ENCODE data around the gene AGR3.

The AGR3 gene

DNA sequence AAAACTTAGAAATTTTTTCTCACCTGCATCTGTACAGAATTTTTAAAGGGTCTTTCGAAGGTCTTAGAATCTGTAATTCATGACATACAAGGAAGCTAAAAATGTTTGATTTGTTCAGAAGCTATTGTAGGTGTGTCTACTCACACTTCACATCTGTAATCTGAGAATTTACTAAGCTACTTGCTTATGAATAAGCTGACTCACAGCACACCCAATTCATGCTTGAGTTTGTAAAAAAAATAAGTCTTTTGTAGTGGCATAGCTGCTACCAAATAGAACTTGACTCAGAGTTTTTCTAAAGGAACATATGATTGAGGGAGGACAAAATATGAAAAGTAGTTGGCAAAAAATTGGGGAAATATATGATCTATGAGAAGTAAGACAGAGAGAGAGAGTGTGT, 64.2 kb downstream of the AGR3 start:
- DNase-seq (ENCODE audit: insufficient read length, low spot score) (no peak), FAIRE-seq (no peak)
- TF ChIP-seq POLR2AphosphoS5 (IDR thresholded peaks at IDR 0.05; ENCODE audit: low read depth, low read length) (no peak), TAF1 (IDR thresholded peaks at IDR 0.05; ENCODE audit: low read depth, low read length) (no peak), SPI1 (IDR thresholded peaks at IDR 0.05; ENCODE audit: low read depth, low read length) (no peak), PAX5 (IDR thresholded peaks at IDR 0.05; ENCODE audit: insufficient read depth, low read length, severe bottlenecking) (no peak), POLR2A (IDR thresholded peaks at IDR 0.05; ENCODE audit: low read depth, low read length) (no peak), POU2F2 (IDR thresholded peaks at IDR 0.05; ENCODE audit: low read depth, low read length) (no peak)

DNA sequence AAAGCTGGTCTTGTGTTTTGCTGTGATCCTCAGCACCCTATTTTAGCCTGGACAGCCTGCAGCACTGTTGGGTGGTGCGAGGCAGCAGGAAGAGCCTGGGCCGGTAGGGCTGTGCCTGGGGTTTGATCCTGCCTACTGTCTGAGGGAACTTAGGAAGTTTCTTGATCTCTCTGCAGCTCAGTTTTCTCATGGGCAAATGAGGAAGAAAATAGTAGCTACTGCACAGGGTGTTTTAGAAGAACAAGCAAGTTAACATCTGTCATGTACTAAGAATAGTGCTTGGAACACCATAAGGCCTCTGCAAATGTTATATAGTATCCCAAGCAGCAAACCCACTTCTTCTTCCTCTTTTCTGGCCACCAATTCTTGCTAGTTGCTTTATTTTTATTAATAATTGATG, 65.0 kb downstream of the AGR3 start:
- TF ChIP-seq POLR2AphosphoS5 (IDR thresholded peaks at IDR 0.05; ENCODE audit: low read depth, low read length) = no peak
- no peak for TF ChIP-seq PAX5 (IDR thresholded peaks at IDR 0.05; ENCODE audit: insufficient read depth, low read length, severe bottlenecking)
- no peak for TF ChIP-seq SPI1 (IDR thresholded peaks at IDR 0.05; ENCODE audit: low read depth, low read length)
- TF ChIP-seq TAF1 (IDR thresholded peaks at IDR 0.05; ENCODE audit: low read depth, low read length) = no peak
- TF ChIP-seq POLR2A (IDR thresholded peaks at IDR 0.05; ENCODE audit: low read depth, low read length) = no peak
- no peak for TF ChIP-seq POU2F2 (IDR thresholded peaks at IDR 0.05; ENCODE audit: low read depth, low read length)
- FAIRE-seq (no peak), DNase-seq (ENCODE audit: insufficient read length, low spot score) (no peak)

DNA sequence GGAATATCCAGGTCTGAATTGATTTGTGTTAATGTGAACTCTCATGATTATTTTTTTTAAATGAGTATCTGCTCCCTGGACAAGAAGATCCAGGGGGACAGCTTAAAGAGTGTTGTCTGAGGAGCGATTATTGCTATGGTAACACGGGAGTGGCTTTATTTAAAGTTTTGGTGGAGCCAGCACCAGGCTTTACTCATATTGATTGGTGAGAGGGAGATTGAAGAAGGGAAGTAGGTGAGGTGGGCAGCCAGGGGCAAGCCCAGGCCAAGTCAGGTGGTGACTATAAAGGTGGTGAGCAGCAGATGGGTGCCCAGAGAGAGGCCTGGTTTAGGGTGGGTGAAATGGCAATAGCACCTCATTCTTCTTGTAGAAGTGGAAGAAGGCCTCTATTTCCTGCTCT, 66.8 kb downstream of the AGR3 start:
- no peak for DNase-seq (ENCODE audit: insufficient read length, low spot score)
- TF ChIP-seq SPI1 (IDR thresholded peaks at IDR 0.05; ENCODE audit: low read depth, low read length) (no peak), POLR2A (IDR thresholded peaks at IDR 0.05; ENCODE audit: low read depth, low read length) (no peak)
- no peak for FAIRE-seq

DNA sequence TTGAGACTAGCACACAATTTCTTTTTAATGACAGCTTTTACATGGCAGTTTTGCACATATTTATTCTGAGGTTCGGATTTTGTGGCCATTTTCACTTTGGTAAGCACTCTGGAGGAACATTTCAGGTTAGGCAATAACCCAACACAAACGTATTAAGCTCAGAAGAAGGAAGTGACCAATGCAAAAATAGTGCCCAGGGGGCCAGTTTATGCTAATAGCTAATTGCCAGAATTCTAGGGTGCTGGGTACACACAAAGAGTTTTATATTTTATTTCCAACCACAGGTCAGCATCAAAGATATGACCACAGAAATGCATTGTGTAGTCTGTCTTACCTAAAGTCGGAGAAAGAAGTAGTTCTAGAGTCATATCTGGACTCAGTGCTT, 68.6 kb downstream of the AGR3 start:
- DNase-seq (ENCODE audit: insufficient read length, low spot score) (no peak), FAIRE-seq (no peak)
- no peak for TF ChIP-seq TAF1 (IDR thresholded peaks at IDR 0.05; ENCODE audit: low read depth, low read length)
- no peak for TF ChIP-seq PAX5 (IDR thresholded peaks at IDR 0.05; ENCODE audit: insufficient read depth, low read length, severe bottlenecking)
- TF ChIP-seq SPI1 (IDR thresholded peaks at IDR 0.05; ENCODE audit: low read depth, low read length) = no peak
- no peak for TF ChIP-seq POLR2A (IDR thresholded peaks at IDR 0.05; ENCODE audit: low read depth, low read length)
- no peak for TF ChIP-seq POLR2AphosphoS5 (IDR thresholded peaks at IDR 0.05; ENCODE audit: low read depth, low read length)
- TF ChIP-seq POU2F2 (IDR thresholded peaks at IDR 0.05; ENCODE audit: low read depth, low read length) = no peak

DNA sequence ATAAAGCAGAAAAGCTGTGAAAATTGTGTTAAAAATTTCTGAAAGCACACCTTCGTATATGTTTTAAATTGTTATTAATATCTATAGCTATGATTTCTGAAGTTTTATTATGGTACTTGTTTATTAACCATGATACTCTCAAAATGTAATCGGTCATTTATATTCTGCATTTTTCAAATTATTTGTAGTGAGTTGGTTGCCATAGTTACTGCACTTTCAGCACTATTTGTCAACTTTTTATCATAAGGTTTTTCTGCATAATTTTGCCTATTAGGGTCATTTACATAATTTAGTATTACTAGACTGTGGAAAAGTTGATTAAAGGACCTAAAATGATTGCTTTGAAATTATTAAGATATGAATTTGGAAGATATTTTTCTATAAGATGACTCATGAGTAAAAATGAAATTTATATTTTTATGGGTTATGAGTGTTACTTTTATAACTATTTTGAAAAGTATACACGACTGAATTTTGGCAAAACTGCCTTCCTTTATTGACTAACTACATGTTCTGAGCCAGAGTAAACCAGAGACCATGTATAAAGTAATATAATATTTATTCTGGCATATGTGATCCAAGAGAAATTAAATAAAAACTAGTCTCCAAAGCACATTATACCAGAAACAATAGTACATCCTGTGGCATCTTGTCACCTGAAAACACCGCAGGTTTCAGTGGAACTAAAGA, 69.1 kb downstream of the AGR3 start:
- no peak for FAIRE-seq
- no peak for TF ChIP-seq POLR2A (IDR thresholded peaks at IDR 0.05; ENCODE audit: low read depth, low read length)
- no peak for TF ChIP-seq POU2F2 (IDR thresholded peaks at IDR 0.05; ENCODE audit: low read depth, low read length)
- DNase-seq (ENCODE audit: insufficient read length, low spot score) = no peak

DNA sequence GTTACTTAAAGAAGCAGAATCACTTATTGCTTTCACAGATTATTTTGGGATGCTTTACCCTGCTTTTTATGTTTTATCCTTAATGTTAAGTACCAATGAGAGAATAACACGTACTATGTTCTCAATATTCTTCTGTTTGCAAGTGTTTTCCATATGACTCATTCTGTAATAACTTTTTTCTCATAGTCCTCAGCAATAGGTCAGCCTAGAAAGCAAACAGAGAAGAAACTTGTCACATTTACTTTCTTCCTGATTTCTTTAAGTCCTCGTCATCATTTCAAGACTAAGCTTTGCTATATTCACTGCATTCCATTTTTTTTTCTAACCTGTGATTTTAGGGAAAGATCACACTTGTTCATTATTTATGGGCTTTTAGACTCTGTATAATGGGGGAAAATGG, 70.2 kb downstream of the AGR3 start:
- no peak for DNase-seq (ENCODE audit: insufficient read length, low spot score)
- no peak for FAIRE-seq

DNA sequence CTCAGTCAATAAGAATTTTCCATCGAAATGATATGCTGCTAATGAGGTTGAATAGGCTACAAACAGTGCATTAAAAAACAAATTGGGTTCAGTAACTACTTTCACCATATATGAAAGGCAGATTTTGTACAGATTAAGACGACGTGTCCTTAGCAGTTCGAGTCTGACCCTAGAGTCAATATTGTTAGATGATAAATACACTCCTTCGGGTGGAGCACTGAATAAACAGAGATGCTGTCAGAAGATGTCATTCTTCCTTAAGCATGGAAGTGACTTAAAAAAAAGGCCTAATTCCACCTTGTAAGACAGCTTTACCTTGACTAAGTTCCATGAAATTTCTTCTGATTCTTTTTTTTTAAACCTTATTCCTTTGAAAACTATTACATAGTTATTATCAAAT, 71.2 kb downstream of the AGR3 start:
- no peak for TF ChIP-seq POLR2A (IDR thresholded peaks at IDR 0.05; ENCODE audit: low read depth, low read length)
- no peak for TF ChIP-seq PAX5 (IDR thresholded peaks at IDR 0.05; ENCODE audit: insufficient read depth, low read length, severe bottlenecking)
- FAIRE-seq = no peak

More for the DNA sequence above, 70.2 kb downstream of the AGR3 start:
- no peak for TF ChIP-seq POLR2A (IDR thresholded peaks at IDR 0.05; ENCODE audit: low read depth, low read length)
- TF ChIP-seq POLR2AphosphoS5 (IDR thresholded peaks at IDR 0.05; ENCODE audit: low read depth, low read length) = no peak
- no peak for TF ChIP-seq TAF1 (IDR thresholded peaks at IDR 0.05; ENCODE audit: low read depth, low read length)
- TF ChIP-seq POU2F2 (IDR thresholded peaks at IDR 0.05; ENCODE audit: low read depth, low read length) = no peak
- TF ChIP-seq PAX5 (IDR thresholded peaks at IDR 0.05; ENCODE audit: insufficient read depth, low read length, severe bottlenecking) = no peak
- no peak for TF ChIP-seq SPI1 (IDR thresholded peaks at IDR 0.05; ENCODE audit: low read depth, low read length)

DNA sequence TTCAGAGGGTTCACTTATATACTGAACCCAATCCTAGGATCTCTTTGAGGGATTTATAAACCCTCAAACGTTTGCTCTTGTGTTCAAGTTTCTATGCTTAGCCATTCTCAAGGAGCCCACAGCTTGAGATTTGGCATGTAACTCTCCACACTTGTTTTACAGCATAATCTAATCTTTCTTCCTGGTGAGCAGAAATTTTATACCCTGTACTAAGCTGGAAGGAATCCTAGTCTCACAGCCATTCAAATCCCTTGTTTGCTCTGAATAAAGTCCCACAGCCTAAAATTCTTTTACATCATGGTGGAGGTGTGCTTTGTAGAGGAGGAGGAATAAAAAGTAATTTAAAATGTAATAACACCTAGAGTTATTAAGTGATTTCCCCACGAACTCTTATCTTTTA, 71.7 kb downstream of the AGR3 start:
- FAIRE-seq = no peak
- no peak for DNase-seq (ENCODE audit: insufficient read length, low spot score)

More for the DNA sequence above, 71.2 kb downstream of the AGR3 start:
- DNase-seq (ENCODE audit: insufficient read length, low spot score) = no peak

More for the DNA sequence above, 71.7 kb downstream of the AGR3 start:
- TF ChIP-seq POLR2AphosphoS5 (IDR thresholded peaks at IDR 0.05; ENCODE audit: low read depth, low read length) = no peak
- no peak for TF ChIP-seq POLR2A (IDR thresholded peaks at IDR 0.05; ENCODE audit: low read depth, low read length)
- TF ChIP-seq PAX5 (IDR thresholded peaks at IDR 0.05; ENCODE audit: insufficient read depth, low read length, severe bottlenecking) = no peak
- no peak for TF ChIP-seq POU2F2 (IDR thresholded peaks at IDR 0.05; ENCODE audit: low read depth, low read length)
- no peak for TF ChIP-seq SPI1 (IDR thresholded peaks at IDR 0.05; ENCODE audit: low read depth, low read length)
- TF ChIP-seq TAF1 (IDR thresholded peaks at IDR 0.05; ENCODE audit: low read depth, low read length) = no peak
